KMS-11 (cell line): ENCODE data around the gene NDRG4.

Source experiments
- H2AFZ ChIP-seq: fragments of 200-600 bp; sonication (generic); 2 replicates; pipeline ENCODE4 v1.6.1; 2016; ENCODE audit warnings: antibody characterized with exemption, mixed run types, low read depth
- H3K27ac ChIP-seq: fragments of 200-600 bp; sonication (generic); 2 replicates; pipeline ENCODE4 v1.6.1; 2016; ENCODE audit warnings: mild to moderate bottlenecking, mixed run types
- H3K27me3 ChIP-seq: fragments of 200-600 bp; sonication (generic); 2 replicates; pipeline ENCODE4 v1.6.1; 2017; ENCODE audit warnings: mild to moderate bottlenecking, low read depth, mixed run types, moderate library complexity; ENCODE audit not compliant: insufficient read depth
- H3K36me3 ChIP-seq: fragments of 200-600 bp; sonication (generic); 2 replicates; pipeline ENCODE4 v1.6.1; 2017; ENCODE audit warnings: mild to moderate bottlenecking, mixed run types; ENCODE audit not compliant: insufficient read depth
- H3K4me1 ChIP-seq: fragments of 200-600 bp; sonication (generic); 2 replicates; pipeline ENCODE4 v1.6.1; 2016; ENCODE audit warnings: mild to moderate bottlenecking, low read depth, mixed run types; ENCODE audit not compliant: poor library complexity, severe bottlenecking
- H3K4me2 ChIP-seq: fragments of 200-600 bp; sonication (generic); 2 replicates; pipeline ENCODE4 v1.7.0; 2016; ENCODE audit warnings: mild to moderate bottlenecking, mixed run types
- H3K4me3 ChIP-seq: fragments of 200-600 bp; sonication (generic); IDR thresholded peaks from 2 replicates; pipeline ENCODE4 v1.6.1; 2017; ENCODE audit warnings: low read depth, low read length, mixed read lengths; ENCODE audit not compliant: insufficient read depth
- H3K79me2 ChIP-seq: fragments of 200-600 bp; sonication (generic); 2 replicates; pipeline ENCODE4 v1.6.1; 2016; ENCODE audit warnings: low read depth, mixed run types; ENCODE audit not compliant: insufficient read depth
- H3K9ac ChIP-seq: fragments of 200-600 bp; sonication (generic); 2 replicates; pipeline ENCODE4 v1.6.1; 2016; ENCODE audit warnings: mild to moderate bottlenecking, mixed run types
- H4K20me1 ChIP-seq: fragments of 200-600 bp; sonication (generic); 2 replicates; pipeline ENCODE4 v1.6.1; 2016; ENCODE audit warnings: mild to moderate bottlenecking, mixed run types; ENCODE audit not compliant: insufficient read depth
- TF ChIP-seq, protein P1 (sequence below): fragments of 200-600 bp; sonication (generic); conservative IDR thresholded peaks from 2 replicates; pipeline ENCODE4 v1.6.1; 2017; ENCODE audit warnings: low read depth, mild to moderate bottlenecking, antibody characterized with exemption, low read length, moderate library complexity, mixed read lengths

Gene NDRG4

DNA sequence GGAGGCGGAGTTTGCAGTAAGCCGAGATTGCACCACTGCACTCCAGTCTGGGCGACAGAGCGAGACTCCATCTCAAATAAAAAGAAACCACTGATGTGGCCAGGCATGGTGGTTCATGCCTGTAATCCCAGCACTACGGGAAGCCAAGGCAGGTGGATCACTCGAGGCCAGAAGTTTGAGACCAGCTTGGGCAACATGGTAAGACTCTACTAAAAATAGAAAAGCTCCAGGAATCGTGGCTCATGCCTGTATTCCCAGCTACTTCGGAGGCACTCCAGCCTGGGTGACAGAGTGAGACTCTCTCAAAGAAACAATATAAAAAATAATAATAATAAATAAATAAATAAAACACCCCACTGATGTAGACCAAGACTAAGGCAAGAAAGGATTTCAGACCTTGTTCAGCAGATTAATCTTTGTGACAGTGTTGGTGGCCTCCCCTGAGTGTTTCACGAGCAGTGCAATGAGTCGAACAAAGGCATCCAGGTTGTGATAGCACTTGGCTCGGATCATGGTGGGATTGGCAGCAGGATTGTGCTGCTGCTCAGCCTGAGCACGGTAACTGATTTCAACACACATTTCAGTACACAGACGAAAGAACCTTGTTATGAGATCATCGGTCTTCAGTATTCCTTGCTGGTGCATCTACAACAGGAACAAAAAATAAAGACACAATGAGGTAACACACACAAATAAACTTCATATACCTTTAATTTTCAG, 34.0 kb downstream of the NDRG4 start:
- Histone ChIP-seq H2AFZ (no peak overlapping the region), H3K36me3 (peaks cover 48% of the 10 kb centered on the region; the same call in 1 of the 2 replicates), H3K79me2 (no peaks in the 10 kb centered on the region), H3K4me2 (no peak overlapping the region), H3K27ac (no peak overlapping the region), H3K27me3 (no peaks in the 10 kb centered on the region), H3K4me3 (no peak overlapping the region), H3K4me1 (no peaks in the 10 kb centered on the region), H4K20me1 (no peaks in the 10 kb centered on the region), H3K9ac (no peak overlapping the region)
- TF ChIP-seq, protein P1, sequence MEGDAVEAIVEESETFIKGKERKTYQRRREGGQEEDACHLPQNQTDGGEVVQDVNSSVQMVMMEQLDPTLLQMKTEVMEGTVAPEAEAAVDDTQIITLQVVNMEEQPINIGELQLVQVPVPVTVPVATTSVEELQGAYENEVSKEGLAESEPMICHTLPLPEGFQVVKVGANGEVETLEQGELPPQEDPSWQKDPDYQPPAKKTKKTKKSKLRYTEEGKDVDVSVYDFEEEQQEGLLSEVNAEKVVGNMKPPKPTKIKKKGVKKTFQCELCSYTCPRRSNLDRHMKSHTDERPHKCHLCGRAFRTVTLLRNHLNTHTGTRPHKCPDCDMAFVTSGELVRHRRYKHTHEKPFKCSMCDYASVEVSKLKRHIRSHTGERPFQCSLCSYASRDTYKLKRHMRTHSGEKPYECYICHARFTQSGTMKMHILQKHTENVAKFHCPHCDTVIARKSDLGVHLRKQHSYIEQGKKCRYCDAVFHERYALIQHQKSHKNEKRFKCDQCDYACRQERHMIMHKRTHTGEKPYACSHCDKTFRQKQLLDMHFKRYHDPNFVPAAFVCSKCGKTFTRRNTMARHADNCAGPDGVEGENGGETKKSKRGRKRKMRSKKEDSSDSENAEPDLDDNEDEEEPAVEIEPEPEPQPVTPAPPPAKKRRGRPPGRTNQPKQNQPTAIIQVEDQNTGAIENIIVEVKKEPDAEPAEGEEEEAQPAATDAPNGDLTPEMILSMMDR = no peak

DNA sequence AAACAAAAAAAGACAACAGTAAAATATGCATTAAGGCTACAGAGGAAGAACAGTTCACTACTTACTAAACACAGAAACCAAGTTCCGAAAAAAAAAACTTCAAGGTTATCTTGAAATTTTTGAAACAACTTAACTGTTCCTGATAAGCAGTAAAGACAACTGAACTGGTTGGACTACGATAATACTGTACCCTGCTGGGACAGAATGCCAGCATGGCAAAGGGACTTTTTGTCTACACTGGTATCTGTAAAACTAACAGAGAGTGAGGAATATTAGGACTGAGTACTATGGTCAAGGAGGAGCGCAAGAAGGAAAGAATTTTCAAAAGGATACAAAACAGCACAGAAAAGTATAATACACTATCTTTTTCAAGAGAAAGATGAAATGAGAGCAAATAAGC, 35.2 kb downstream of the NDRG4 start:
- no peak overlapping the region for H2AFZ ChIP-seq
- peaks cover 49% of the 10 kb centered on the region; the same call in 1 of the 2 replicates for H3K36me3 ChIP-seq
- H3K4me3 ChIP-seq = no peak overlapping the region
- H4K20me1 ChIP-seq = no peaks in the 10 kb centered on the region
- H3K4me1 ChIP-seq = no peaks in the 10 kb centered on the region
- no peak overlapping the region; the same call in 1 of the 2 replicates for H3K27ac ChIP-seq
- H3K4me2 ChIP-seq = no peak overlapping the region
- H3K9ac ChIP-seq = no peak overlapping the region
- TF ChIP-seq, protein P1 = no peak
- no peaks in the 10 kb centered on the region for H3K27me3 ChIP-seq
- H3K79me2 ChIP-seq = no peaks in the 10 kb centered on the region

DNA sequence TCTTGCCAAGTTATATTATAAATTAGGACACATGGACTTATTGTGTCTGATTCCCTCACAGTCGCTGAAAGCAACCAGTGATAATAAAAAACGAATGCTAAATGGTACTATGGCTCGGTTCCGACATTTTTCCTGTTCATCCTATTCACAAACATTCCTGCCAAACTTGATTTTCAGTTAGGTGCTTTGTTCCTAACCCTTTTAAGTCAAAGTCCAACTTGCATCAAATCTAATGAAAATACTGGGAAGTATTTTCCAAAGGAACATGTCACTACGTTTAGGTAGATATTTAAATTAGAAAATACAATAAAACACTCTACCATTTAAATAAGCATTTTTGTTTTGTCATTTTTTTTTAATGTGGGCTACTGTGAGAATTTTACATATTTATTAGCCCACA, 36.3 kb downstream of the NDRG4 start:
- Histone ChIP-seq H3K4me1 (no peaks in the 10 kb centered on the region), H2AFZ (no peak overlapping the region), H3K79me2 (no peaks in the 10 kb centered on the region), H3K27me3 (no peaks in the 10 kb centered on the region), H4K20me1 (no peaks in the 10 kb centered on the region), H3K9ac (no peak overlapping the region), H3K4me3 (no peak overlapping the region), H3K27ac (no peak overlapping the region), H3K36me3 (peaks cover 46% of the 10 kb centered on the region; the same call in 1 of the 2 replicates), H3K4me2 (no peak overlapping the region)
- TF ChIP-seq, protein P1 = no peak

DNA sequence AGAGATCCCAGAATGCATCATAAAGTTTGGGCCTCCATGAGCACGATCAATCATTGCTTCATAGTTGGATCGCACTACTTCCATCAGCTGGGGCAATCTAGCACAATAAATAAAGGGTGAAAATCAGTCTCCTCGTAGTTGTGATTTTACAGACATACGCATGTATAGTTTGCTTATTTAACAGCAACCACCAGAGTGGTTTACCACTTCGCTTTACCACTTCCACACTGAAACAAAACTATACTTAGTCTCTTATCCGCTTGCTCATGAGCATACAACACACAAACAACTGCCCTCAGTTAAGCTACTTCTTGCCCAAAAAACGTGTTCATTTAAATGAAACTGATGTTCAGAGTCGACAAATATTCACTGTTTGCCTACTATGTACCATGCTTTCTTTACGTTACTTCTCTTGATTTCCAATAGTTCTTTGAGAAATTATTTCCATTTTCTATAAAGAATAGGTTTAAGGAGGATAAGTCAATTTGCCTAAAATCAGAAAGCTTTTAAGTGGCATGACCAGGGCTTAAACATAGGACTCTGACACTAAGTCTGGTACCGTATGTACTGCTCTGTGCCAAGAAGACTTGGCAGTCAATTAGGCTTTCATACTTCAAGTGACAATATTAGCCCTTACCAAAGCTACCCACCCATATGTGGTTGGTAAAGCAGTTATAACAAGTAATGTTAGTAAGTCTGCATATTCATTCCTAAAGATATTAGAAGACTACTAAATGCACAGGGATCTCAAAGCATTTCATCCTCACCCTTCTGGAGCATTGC, 37.4 kb downstream of the NDRG4 start:
- Histone ChIP-seq H3K4me3 (no peak overlapping the region), H3K36me3 (peaks cover 39% of the 10 kb centered on the region; the same call in 1 of the 2 replicates), H4K20me1 (no peaks in the 10 kb centered on the region), H3K9ac (no peak overlapping the region), H2AFZ (no peak overlapping the region), H3K4me1 (no peaks in the 10 kb centered on the region), H3K79me2 (no peaks in the 10 kb centered on the region), H3K4me2 (no peak overlapping the region), H3K27ac (no peak overlapping the region), H3K27me3 (no peaks in the 10 kb centered on the region)
- TF ChIP-seq, protein P1 = no peak
